GM19351 (cell line): ENCODE data around the gene ACSL3.
"Not testable (repeated sequence)": the region's sequence is repeated elsewhere in the genome, so short reads cannot be mapped to it uniquely, and the experiment has no call there.

Experiments used
- ATAC-seq: cut with Tn5 transposase; IDR thresholded peaks from one replicate; pipeline ENCODE4 v1.9.1; 2021; ENCODE audit warnings: mild to moderate bottlenecking, moderate library complexity; ENCODE audit not compliant: unreplicated experiment

ACSL3 gene

DNA sequence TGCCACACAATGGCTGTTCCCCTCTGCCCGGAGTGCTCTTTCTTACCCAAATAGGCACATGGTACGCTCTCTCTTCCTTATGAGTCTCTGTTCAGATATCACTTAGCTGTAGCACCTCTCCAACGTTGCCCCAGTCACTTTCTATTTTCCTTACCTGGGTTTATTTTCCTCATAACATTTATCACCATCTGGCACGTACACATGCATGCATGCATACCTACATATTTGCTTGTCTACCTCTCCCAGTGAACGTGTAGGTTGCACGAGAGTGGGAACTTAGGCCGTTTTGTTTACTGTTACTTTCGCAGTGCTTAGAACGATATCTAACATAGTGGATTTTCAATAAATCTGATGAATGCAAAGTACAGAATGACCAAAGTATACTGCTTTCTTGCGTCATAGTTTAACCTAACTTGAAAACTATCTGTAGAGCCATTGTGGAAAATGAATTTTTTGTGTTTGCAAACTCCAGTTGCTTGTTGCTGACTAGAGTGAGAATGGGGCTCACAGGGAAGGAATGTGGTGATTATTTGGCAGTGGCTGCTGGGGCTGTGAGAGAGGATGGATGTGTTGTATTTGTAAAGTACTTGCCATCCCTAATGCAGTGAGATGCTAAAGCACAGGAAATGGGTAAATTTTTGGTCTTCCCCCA is 47.1 kb downstream of the ACSL3 start:
- ATAC-seq = no peak

DNA sequence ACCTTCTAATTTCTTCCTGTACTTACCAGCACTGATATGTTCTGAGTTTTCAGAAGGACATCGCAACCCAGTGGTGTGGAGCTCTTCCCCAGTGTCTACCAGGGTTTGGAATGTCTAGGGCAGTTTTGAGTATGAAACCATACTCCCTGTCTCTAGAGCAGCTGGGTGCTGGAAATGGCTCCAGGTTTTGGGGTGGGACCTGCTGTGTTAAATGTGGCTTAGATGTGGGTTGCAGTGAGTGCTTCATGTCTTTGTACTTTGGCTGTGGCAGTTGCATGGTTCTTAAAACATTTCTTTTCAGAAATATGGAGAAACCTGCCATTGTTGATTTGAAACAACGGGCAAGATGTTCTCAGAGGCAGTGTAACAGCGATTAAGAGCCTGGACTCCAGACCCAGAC is 48.5 kb downstream of the ACSL3 start:
- ATAC-seq = no peak

DNA sequence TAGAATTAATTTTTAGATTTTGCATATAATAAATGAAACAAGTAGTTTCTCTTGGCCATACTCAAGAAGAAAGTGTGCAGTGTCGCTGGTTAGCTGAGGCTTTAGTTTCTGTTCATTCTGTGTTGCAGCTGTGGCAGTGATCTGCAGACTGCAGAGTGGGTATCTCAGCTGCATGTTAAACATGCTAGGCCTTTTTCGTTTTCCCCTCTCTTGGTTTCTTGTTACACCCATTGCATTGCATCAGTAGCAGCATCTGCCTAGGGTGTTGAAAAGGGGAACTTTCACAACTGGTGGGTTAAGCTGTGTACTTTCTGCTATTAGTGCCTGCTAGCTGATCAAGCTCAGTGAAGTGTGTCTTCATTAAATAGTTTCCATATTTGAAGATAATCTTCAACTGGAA is 51.3 kb downstream of the ACSL3 start:
- peak; percentile 98 for ATAC-seq

DNA sequence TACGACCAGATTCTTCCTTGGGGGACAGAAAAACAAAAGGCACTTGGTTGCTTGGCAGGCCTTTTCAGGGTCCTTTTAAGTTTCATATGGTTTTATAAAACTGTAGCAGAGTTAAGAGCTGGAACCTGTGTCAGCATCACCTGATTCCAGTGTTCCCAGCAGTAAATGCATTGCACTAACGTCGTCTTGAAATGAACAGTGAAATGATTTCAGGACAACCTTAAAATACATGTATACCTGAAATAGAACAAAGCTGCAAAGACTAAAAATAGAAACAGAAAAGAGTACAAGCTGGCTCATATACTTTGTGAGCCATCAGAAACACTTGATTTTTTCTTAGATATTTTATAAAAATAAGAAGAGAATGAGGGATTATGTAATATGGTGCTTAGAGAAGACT is 51.9 kb downstream of the ACSL3 start:
- no peak for ATAC-seq

DNA sequence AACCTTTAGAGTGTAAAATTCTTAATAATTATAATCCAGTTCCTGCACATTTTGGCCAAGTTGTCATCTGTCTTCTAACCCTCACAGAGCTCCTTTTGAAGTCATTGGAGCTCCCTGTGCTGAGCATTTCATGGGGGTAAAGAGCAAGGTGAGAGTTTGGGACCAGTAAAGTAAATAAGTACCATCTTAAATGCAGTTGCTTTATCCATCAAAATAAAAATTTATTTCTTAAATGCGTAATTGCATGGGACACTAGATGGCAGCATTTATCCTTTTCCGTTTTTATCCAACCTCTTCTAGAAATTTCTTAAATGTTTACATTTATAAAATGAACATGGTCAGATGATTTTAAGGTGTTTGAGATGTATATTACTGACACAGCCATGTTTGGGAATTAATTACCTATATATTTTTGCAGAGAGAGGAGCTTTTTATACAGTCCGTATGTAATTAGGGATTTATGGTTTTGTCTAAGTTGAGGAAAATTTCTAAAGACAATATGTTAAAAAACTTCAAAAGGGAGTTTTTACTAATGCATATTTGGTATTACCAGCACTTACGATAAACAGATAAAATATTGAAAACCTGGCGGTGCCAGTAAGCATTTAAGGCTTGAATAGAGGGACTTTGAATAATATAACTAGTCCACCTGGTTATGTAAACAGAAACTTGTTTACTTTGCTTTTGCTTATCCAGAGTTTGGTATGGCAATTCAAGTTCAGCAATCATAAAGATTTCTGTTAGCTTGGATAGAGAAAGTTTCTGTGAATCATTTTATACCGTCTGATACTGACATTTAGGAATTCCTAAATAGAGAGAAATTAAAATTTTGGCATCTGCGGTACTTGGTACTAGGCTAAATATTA is 54.5 kb downstream of the ACSL3 start:
- ATAC-seq = no peak

DNA sequence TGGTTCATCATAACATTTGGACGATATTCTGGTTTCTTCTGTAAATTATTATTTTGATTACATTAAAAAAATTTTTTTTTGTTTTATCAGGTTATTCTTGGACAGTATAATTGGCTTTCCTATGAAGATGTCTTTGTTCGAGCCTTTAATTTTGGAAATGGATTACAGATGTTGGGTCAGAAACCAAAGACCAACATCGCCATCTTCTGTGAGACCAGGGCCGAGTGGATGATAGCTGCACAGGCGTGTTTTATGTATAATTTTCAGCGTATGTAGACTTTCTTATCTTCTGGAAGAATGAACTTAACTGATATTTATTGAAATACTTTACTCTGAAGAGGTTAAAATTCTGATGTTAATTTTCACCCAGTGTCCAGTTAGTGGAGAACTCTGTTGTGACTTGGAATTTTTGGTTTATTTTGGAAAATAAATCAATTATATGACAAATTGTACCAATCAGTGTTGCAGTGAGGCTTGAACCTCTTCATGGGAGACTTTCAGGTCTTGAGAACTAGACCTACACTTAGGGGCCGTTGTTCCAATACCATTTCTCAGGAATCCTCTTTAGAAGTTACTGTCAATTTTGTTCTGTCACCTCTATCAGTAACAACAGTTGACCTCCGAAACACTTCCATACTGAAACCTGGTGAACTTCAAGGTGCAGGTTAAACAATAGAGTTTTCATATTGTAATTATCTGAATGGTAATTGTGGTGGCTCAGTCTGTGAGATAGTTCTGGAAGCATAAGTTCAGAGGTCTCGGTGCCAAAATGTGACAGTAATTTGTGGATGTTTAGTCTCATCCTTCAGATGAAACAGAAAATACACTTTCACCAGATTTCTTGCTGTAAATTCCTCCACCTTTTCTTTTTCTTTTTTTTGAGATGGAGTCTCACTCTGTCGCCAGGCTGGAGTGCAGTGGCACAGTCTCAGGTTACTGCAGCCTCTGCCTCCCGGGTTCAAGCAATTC is 55.7 kb downstream of the ACSL3 start:
- ATAC-seq = no peak

DNA sequence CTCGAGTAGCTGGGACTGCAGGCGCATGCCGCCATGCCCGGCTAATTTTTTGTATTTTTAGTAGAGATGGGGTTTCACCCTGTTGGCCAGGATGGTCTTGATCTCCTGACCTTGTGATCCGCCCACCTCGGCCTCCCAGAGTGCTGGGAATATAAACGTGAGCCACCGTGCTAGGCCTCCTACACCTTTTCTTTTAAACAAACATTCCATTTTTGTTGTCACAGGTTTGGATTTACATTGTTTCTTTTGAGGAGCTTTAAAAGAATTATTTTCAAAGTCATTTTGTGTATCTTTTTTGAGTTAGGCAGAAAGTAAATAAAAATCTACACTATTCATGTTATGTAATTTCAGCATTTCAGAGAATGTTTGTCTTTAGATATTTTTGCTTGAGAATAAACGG is 56.4 kb downstream of the ACSL3 start:
- ATAC-seq = not testable (repeated sequence)

DNA sequence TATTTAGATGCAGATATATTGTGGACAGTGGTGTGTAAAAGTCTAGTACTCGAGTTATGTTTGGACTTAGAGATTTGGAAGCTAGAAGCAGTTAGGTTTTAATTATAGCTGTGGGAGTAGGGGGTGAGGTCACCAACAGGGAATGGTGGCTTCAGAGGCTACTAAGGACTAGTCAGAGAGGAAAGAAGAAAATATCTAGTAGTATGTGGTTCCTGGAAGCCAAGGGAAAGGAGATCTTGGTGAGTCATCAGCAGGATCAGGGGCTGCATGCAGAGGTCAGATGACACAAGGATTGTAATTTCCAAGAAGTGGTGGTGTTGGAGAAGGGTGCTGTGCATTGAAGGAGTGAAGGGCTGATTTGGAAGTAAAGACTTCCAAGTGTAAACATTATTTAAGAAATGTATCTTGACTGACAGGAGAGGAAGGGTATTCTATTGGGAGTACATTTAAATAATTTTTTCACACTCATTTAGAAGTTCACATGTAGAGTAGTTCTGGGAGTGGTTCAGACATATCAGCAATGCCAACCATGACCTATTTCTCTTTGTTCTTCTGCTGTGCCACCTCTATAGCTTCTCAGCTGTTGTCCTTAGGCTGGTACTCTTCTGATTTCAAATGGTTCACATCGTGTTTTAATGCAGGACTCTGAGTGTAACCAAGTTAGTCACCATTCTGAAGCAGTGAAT is 59.1 kb downstream of the ACSL3 start:
- no peak for ATAC-seq

DNA sequence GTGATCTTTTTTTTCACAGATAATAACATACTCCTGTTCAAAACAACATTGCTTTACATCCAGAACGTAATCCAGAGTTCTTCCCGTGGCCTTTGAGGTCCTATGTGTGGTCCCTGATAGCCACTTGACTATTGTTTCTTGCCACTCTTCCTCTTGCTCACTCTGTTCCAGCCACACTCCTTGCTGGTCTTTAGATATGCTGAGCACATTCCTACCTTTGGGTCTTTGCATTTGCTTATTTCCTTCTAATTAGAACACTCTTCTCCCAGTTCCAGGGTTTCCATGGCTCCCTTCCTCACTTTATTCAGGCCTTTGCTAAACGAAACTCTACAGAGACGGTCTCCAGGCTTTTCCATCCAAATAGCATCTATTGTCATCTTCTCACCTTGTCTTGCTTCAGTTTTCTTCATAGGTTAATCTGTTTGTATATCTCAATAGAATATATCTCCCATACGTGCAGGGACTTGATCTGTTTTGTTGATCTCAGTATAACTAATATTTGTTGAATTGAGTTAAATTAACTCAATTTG is 59.9 kb downstream of the ACSL3 start:
- ATAC-seq = no peak

DNA sequence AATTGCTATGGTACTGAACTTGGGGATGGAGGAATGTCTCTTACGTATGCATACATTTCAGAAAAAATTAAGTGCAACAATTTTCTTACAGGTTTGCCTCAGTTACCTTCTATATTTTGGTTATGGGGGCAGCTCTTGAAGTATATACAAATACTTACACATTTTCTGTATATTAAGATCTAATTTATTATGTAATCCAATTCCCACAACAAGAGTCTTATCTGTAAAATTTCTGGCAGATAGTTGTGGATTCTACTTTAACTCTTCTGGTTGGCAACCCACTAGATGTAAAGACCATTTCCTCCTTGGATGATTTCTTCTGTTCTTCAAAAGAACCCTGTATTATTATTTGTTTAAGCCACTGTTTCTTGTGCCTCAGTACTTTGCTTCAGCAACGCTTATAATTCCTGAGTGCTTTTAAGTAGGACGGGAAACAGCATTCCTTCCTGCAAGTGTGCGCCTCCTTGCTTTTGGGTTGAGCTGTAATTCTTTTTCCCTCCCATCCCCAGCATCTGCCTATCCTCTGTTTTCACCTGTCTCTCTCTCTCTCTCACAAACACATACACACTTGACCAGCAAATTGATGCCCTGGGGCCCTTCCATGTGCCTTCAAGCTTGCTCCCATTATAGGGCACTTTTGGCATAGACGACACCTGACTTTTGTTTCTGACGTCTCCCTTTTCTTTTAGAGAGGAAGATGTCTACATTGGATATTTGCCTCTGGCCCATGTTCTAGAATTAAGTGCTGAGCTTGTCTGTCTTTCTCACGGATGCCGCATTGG is 61.4 kb downstream of the ACSL3 start:
- ATAC-seq = no peak

DNA sequence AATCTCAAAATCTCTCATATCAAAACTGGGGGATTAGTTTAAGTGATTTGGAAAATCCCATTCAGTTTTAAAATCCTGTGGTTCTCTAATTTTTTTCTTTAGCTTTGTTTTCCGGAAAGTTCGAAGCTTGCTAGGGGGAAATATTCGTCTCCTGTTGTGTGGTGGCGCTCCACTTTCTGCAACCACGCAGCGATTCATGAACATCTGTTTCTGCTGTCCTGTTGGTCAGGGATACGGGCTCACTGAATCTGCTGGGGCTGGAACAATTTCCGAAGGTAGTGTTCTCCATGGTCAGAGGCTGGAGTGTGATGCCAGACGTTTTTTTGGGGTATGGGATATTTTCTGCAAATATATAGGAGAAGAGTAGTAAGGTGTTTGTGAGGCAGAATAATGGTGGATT is 66.1 kb downstream of the ACSL3 start:
- ATAC-seq = no peak

DNA sequence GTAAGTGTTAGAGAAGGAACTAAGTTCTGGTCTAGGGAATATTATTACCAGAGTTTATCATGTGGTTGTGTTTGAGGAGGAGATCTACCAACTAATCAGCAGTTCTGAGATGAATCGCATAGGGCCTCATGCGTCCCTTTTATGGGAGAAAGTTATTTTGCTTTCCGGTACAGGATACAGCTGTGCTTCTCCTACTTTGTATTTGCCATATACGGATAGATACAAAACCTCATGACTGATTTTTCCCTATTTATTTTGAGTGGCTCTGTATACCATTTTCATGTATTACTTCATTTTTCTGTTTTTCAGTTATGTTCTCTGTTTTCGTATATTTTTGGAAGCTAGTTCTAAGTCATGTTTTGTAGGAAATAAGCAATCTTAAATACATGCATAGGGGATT is 66.8 kb downstream of the ACSL3 start:
- ATAC-seq = no peak

DNA sequence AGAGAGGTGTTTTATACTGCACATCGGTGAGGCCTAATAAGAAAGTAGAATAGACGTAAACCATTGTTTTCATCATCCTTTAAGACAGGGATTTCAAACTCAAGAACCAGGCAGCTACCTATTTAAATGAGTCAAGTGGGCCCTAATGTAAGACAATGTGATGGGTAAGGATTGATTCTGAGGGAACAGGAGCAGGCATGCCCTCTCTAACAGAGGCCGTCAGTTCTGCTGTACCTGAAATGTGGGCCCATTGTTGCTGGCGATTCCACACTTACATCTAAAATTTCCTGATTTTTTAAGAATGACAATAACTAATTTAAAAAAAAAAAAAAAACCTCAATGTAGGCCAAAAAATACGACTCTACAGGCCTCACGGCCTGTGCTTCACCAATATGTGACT is 67.5 kb downstream of the ACSL3 start:
- no peak for ATAC-seq

DNA sequence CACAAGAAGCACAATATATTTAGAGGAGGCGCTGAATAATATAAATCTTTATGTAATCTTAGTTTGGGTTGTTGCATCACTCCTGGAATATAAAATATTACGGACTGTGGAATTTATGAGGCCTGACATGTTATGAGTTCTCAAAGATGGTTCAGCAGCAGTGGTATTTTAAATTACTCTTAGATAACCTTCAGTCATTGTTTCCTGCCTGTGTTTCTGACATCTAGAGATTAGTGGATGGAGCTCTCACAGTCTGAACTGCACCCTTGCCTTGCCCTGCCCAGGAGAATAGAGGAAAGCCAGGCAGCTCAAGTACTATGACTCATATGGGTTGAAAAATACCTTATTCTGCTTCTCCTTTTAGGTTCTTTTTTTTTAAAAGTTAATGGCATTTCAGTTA is 70.0 kb downstream of the ACSL3 start:
- ATAC-seq = no peak

DNA sequence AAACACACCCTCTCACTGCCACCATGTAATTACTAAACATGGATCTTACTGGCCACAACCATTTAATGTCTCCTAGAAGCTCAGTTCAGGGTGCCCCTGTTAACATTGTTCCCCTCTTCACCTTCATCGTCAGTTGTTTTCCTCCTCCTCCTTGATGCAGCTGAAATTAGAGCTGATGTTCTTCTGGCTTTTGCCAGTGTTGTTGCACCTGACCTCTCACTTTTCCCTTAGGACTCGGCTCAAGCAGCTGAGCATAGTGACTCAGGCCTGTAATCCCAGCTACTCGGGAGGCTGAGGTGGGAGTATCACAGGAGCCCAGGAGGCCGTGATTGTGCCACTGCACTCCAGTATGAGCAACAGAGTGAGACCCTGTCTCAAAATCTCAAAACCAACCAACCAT is 70.8 kb downstream of the ACSL3 start:
- no peak for ATAC-seq

DNA sequence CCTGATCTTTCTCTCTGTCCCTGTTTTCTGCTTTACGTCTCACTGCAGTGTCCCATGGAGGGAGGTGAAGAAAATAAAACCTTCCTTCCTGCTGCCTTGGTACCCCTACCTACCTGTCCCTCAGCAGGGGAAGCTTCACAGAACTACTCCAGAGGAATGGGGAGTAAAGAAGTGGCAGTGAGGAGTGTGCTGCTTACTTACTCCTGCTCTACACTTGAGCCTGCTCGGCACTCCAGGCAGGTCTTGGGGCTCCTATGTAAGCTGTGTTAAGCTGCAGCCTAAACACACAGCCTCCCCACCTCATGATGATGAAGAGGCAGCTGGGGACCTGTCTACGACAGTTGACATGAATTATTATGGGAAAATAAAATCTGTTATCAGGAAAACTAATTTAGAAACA is 72.6 kb downstream of the ACSL3 start:
- ATAC-seq = no peak

DNA sequence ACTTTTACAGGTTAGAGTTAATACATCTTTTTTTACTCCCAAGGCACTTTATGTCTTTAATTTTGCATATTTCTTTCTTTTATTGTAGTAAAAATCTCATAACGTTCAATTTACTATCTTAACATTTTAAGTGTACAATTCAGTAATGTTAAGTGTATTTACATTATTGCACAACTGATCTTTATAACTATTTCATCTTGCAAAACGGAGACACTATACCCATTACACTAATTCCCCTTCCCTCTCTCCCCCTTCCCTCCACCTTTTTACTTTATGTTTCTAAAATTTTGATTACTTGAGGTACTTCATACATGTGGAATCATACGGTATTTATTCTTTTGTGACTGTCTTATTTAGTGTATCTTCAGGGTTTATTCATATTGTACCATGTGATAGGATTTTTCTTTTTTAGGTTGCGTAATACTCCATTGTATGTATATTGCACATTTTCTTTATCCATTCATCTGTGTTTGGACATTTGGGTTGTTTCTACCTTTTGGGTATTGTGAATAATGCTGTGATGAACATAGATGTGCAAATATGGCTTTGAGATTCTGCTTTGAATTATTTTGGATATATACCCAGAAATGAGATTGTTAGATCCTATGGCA is 75.0 kb downstream of the ACSL3 start:
- ATAC-seq = no peak

DNA sequence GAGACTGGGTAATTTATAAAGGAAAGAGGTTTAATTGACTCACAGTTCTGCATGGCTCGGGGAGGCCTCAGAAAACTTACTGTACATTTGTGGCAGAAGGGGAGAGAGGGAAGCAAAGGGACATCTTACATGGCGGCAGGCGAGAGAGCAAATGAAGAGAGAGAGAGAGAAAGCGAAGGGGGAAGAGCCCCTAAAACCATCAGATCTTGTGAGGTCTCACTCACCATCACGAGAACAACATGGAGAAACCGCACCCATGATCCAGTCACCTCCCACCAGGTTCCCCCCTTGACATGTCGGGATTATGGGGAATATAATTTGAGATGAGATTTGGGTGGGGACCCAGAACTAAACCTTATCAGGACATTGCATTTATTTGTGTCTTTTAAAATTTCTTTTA is 75.9 kb downstream of the ACSL3 start:
- no peak for ATAC-seq

DNA sequence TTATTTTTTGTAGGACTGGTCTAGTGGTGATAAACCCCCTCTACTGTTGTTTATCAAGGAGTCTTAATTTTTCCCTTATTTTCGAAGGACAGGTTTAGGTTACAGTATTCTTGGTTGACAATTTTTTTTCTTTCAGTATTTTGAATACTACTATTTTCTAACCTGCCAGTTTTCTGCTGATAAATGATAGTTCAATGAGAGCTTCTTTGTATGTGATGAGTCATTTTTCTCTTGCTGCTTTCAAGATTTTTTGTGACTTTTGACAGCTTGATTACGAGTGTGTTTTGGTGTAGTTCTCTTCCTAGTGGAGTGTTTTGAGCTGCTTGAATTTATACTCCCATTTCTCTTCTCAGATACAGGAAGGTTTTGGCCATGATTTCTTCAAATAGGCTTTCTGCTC is 77.5 kb downstream of the ACSL3 start:
- no peak for ATAC-seq
